Mucosa of stomach (tissue), 1 donor: ENCODE data around the gene ARSA.

Experiments used
- H3K27me3 ChIP-seq: one replicate; pipeline ENCODE4 v1.7.0; 2013; ENCODE audit warnings: mild to moderate bottlenecking, low read length; ENCODE audit not compliant: control insufficient read depth, insufficient read depth
- H3K36me3 ChIP-seq: one replicate; pipeline ENCODE4 v1.7.0; 2013; ENCODE audit warnings: low read length; ENCODE audit not compliant: control insufficient read depth, insufficient read depth
- H3K4me1 ChIP-seq: one replicate; pipeline ENCODE4 v1.7.0; 2013; ENCODE audit warnings: mild to moderate bottlenecking, low read length; ENCODE audit not compliant: control insufficient read depth, insufficient read depth
- H3K4me3 ChIP-seq: one replicate; pipeline ENCODE4 v1.7.0; 2013; ENCODE audit warnings: low read length
- H3K9ac ChIP-seq: one replicate; pipeline ENCODE4 v1.7.0; 2013; ENCODE audit warnings: mild to moderate bottlenecking, low read length, moderate library complexity
- H3K9me3 ChIP-seq: one replicate; pipeline ENCODE4 v1.7.0; 2013; ENCODE audit warnings: mild to moderate bottlenecking, low read length, moderate library complexity; ENCODE audit not compliant: control insufficient read depth
- donor health status: Pancreatic carcinoma.

ARSA gene

DNA sequence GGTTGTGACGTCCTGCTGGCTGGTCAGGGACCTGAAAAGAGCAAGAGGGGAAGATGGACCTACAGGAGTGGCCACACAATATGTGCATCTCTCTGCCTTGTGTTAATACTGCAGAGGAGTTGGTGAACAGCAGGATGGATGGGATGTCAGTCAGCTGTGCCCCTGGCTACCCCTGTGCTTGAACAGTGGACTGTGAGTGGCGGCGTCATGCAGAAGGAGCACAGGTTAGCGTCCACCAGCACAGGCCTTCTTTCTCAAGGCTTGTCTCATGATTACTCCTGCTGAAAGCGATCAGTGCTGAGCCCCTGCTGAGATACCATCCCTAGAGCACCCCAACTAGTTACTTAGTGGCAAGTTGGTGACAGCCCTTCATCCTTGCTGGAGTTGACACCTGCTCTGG, 41.5 kb downstream of the ARSA start:
- no peaks in the 10 kb centered on the region for H3K9me3 ChIP-seq
- no peaks in the 10 kb centered on the region for H3K27me3 ChIP-seq
- no peaks in the 10 kb centered on the region for H3K36me3 ChIP-seq
- H3K4me1 ChIP-seq = peaks cover 6% of the 10 kb centered on the region
- no peak overlapping the region for H3K4me3 ChIP-seq
- H3K9ac ChIP-seq = no peak overlapping the region

DNA sequence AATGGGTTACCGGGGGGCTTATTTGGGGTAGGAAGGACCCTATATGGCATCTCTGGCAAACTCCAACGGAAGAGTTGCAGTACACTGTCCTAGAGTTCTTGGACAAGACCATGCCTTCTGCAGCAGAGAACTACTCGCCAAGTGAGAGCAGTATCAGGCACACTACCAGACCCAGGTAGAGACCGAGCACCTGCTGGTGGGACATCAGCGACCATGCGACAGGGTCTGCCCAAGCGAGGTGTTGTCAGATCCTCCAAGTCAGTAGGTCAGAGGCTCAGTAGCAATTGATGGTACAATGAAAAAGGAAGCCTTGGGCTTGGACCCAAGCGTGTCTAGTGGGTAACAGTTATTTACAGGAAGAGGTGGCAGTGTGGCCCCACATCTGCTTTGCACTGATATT, 42.2 kb downstream of the ARSA start:
- Histone ChIP-seq H3K4me3 (no peak overlapping the region), H3K36me3 (no peaks in the 10 kb centered on the region), H3K9me3 (no peaks in the 10 kb centered on the region), H3K9ac (no peak overlapping the region), H3K4me1 (peaks cover 6% of the 10 kb centered on the region), H3K27me3 (no peaks in the 10 kb centered on the region)

DNA sequence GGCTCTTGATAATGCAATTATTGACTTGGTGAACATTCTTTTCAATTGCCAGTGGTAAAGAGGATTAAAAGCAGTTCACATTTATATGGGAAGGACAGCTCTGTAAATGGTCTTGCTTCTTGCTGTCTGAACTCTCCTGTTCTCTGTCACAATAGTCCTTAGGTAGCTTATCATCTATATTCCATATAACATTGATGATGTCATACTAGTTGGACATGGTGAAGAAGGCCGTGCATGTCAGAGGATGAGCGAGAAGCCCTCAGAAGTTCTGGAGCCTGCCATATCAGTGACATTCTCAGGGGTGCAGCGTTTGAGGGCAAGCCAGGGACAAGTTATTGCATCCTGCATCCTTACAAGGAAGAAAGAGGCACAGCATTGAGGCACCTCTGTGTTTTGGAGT, 42.7 kb downstream of the ARSA start:
- Histone ChIP-seq H3K9me3 (no peaks in the 10 kb centered on the region), H3K27me3 (no peaks in the 10 kb centered on the region), H3K4me3 (no peak overlapping the region), H3K9ac (no peak overlapping the region), H3K36me3 (no peaks in the 10 kb centered on the region), H3K4me1 (peaks cover 6% of the 10 kb centered on the region)

DNA sequence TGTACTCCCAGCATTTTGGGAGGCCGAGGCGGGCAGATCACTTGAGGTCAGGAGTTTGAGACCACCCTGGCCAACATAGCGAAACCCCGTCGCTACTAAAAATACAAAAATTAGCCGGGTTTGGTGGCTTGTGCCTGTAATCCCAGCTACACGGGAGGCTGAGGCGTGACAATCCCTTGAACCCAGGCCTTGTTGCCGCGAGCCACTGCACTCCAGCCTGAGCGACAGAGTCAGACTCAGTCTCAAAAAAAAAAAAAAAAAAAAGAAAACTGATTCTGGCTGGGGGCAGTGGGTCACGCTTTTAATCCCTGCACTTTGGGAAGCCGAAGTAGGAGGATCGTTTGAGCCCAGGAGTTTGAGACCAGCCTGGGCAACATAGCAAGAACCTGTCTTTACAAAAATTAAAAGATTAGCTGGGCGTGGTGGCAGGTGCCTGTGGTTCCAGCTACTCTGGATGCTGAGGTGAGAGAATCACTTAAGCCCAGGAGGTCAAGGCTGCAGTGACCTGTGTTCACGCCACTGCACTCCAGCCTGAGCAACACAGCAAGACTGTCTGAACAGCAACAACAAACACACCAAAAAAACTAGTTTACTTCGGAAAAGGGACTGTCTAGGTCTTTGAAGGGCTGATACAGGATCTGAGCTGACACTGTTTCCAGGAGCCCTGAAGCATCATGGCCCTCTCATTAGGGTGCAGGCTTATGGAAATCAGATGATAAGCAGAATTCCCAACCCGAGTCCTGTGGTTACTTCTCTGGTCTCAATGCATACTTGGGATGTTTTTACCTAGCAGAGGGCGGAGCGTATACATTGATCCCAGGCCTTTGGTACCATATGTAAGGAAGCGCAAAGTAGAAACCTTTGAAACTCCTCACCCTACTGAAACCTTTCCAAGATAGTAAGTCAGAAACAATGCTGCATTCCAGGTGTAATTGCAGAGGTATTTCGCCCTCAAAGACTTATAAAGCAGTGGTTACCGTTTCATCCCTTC, 43.6 kb downstream of the ARSA start:
- Histone ChIP-seq H3K36me3 (no peaks in the 10 kb centered on the region), H3K27me3 (no peaks in the 10 kb centered on the region), H3K9ac (no peak overlapping the region), H3K4me1 (peaks cover 6% of the 10 kb centered on the region), H3K9me3 (no peaks in the 10 kb centered on the region), H3K4me3 (no peak overlapping the region)

DNA sequence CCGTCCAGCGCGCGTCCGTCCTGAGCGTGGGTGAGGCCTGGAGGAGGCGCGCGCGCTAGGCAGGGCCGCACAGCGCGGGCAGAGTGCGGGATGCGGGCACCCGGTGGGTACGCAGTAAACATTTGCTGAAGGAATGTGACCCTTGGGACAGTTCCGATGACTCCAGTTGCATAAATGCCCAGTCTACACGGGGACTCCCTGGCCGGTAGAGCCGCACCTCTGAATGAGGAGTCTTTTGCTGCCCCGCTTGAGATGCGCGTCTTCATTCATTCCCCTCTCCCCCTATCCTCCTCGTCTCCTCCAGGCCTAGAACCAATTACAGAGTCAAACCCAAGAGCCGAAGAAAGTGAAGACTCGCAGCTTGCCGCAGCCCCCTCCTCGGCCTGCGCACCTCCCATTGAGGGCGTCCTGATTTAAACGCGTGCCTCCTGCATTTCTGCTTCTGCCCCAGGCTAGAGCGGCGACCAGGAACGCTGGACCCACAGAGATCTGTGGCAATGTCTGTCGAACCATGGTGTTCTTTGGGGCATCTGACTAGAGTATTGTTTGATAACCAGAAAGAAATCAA, 44.6 kb downstream of the ARSA start:
- Histone ChIP-seq H3K9me3 (no peaks in the 10 kb centered on the region), H3K36me3 (no peaks in the 10 kb centered on the region), H3K4me1 (peaks cover 13% of the 10 kb centered on the region), H3K4me3 (peak overlapping the region; percentile 42), H3K9ac (peak overlapping the region; percentile 98), H3K27me3 (no peaks in the 10 kb centered on the region)

DNA sequence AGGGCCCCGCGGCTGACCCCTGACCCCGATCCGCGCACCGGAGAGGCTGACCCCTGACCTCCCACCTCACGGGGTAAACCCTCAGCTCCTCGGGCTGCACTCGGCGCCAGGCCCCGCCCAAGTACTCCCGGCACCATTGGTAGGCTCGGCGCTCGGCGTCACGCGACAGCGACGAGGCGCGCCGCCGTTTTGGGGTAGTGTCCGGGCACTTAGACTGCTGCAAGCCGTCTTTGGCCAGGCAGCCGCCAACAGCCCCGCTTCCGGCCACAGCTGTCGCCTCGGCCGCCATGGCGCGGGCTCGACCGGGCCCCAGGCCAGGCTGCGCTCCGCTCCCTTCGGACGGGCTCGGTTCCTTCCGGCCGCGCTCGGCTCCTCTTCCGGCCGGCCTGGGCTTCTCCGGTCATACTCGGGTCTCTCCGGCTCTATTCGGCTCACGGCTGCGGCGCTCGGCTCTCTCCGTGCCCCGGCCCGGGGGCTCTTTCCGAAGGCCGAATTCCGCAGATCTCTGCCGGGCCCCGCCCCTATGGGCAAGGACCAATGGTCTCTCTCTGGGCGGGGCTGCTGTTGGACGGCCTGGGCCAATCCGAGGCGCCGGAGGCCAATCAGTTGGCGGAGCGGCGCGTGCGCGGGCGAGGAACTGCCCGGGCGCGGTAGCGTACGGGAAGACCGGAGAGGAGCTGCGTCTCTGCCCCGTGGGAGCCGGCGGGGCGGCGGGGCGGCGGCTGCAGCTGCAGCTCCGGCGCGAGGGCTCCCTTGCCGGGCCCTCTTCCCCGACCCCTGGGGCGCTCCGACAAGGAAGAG, 45.3 kb downstream of the ARSA start, which contains the start of gene CHKB:
Gene CHKB, minus strand, starts transcription at position 357 of the 801 bp plus-strand sequence. Its CDS starts 68 bp downstream, at position 289.
- Histone ChIP-seq H3K9me3 (no peaks in the 10 kb centered on the region), H3K27me3 (peaks cover 3% of the 10 kb centered on the region), H3K4me1 (peaks cover 17% of the 10 kb centered on the region)

DNA sequence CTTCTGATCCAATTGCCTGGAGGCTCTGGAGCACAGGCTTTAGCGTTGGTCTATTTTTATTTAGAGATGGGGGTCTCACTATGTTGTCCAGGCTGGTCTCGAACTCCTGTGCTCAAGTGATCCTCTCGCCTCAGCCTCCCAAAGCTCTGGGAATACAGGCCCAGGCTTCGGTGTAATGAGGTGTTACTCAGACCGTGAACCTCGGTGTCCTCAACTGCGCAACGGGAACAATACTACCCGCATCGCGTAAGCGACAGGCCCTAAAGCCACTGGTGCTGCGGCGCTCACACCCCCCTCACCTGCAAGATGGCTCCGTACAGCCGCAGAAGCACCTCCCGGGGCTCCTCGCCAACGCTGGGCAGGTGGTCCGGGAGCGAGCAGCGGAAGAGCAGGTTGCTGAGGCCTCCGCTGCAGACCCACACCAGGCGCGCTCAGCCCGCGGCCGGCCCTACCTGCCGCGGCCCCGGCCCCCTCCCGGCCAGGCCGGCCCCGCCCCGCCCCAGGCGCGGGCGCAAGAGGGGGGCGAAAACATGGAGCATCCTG, 45.9 kb downstream of the ARSA start:
- Histone ChIP-seq H3K9ac (peak overlapping the region; percentile 98), H3K4me3 (peak overlapping the region; percentile 45), H3K27me3 (peaks cover 7% of the 10 kb centered on the region), H3K9me3 (no peaks in the 10 kb centered on the region), H3K36me3 (no peaks in the 10 kb centered on the region), H3K4me1 (peaks cover 17% of the 10 kb centered on the region)

More for the DNA sequence above, 45.3 kb downstream of the ARSA start, which contains the start of gene CHKB:
- peak within 1 kb of the TSS; percentile 98 for H3K9ac ChIP-seq
- H3K4me3 ChIP-seq = peak within 1 kb of the TSS; percentile 45
- H3K36me3 ChIP-seq = no peaks in the 10 kb centered on the region

DNA sequence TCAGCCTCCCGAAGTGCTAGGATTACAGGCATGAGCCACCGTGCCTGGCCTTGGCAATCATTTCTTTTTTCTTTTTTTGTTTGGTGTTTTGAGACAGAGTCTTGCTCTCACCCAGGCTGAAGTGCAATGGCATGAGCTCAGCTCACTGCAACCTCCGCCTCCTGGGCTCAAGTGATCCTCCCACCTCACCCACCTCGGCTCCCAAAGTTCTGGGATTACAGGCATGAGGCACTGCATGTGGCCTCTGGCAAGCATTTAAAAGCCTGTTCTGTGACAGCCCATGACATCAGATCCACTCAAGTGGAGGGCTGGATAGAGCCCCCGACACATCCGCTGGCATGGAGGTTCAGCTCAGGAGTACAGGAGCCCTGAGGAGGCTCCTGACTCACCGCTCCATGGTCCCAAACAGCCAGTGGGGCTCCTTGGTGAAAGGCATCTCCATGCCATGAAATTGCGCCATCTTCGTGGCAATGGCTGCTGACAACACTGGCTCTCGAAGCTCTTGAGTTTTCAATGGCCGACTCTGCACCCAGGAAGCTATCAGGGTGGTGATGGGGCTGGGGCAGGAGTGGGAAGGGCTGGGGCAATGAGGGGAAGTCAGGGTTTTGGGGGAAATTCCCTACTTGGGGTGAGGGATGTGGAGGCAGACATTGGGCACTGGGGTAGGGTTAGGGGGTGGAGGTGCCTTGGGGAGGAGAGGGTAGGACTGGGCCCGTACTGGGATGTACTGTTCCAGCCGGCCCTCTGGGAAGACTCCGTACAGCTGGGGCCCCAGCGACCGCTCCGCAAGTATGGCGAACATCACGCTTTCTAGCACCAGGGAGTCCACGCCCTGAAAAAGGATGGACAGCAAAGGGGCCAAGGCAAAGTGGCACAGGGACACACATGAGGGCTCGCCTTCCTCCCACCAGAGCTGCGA, 46.7 kb downstream of the ARSA start:
- Histone ChIP-seq H3K4me3 (no peak overlapping the region), H3K4me1 (peaks cover 17% of the 10 kb centered on the region), H3K9me3 (no peaks in the 10 kb centered on the region), H3K9ac (peak overlapping the region; percentile 98), H3K27me3 (peaks cover 7% of the 10 kb centered on the region), H3K36me3 (no peaks in the 10 kb centered on the region)

DNA sequence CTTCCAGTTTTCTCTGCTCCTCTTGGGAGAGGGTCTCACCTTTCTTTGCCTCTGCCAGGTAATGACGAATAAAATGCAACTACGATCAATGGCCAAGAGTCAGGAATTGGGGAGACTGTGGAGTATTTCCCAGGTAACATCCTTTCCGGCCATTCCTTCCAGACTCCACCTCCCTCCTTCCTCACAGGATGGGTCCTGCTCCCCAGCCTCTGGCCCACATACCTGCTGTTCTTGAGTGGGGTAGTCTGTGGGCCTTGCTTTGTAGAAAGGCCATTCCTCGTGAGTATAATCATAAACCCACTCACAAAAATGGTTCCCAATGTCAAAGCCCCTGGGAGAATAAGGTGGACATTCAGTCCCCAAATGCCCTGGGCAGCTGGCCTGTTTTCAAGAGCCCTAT, 48.2 kb downstream of the ARSA start:
- H3K27me3 ChIP-seq = peaks cover 7% of the 10 kb centered on the region
- no peak overlapping the region for H3K9ac ChIP-seq
- H3K4me1 ChIP-seq = peaks cover 17% of the 10 kb centered on the region
- no peak overlapping the region for H3K4me3 ChIP-seq
- H3K36me3 ChIP-seq = no peaks in the 10 kb centered on the region
- H3K9me3 ChIP-seq = no peaks in the 10 kb centered on the region

DNA sequence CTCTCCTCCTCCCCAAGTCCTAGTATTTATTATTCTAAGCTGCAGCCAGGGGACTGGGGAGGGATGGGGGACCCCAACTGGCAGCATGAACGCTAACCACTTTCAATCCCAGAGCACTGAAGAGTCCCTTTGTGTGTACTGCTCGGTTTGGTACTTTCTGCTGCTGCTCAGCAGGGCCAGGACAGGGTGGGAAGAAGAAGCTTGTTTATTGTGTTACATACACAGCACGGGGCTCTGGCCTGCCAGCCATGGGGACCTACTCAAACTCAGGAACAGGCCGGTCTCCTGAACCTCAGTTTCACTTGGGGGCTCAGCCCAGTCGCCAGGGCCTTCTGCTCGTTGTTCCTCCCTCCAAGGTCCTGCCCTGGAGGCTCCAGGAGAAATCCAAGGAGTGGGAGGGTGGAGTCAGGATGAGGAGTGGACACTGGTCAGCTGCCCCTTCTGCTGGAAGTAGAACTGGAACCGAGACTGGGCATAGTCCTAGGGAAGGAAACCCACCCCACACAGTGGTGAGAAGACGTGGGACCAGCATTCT, 49.1 kb downstream of the ARSA start:
- H3K4me3 ChIP-seq = no peak overlapping the region
- no peaks in the 10 kb centered on the region for H3K36me3 ChIP-seq
- no peaks in the 10 kb centered on the region for H3K9me3 ChIP-seq

More for the DNA sequence above, 49.1 kb downstream of the ARSA start:
- H3K27me3 ChIP-seq = peaks cover 7% of the 10 kb centered on the region
- peaks cover 16% of the 10 kb centered on the region for H3K4me1 ChIP-seq
- H3K9ac ChIP-seq = no peak overlapping the region
